MCF 10A (cell line): ENCODE results near the gene HES7. TPM values are rescaled to one million over a fixed set of nuclear protein-coding genes. Genes with fewer than 3 reads are reported as not detected.

ENCODE experiments used
- BruUV-seq: library from RNA; stranded (reverse); fragments of 400-500 nt; replicated peaks from 2 replicates; lab custom pipeline; 2021; lab: Mats Ljungman, UMichigan
- CTCF ChIA-PET: fragments of 300-600 bp; sonication (Branson Sonifier 250); formaldehyde crosslinking; extraction: SDS; loops from one replicate; lab custom pipeline; 2021; ENCODE audit warnings: antibody characterized with exemption, inconsistent platforms; lab: Yijun Ruan, JAX
- POLR2A ChIA-PET: fragments of 300-600, 350-650 bp; sonication (Branson Sonifier 250); formaldehyde crosslinking; extraction: SDS; loops from one replicate; lab custom pipeline; 2020; ENCODE audit warnings: antibody characterized with exemption, inconsistent platforms; lab: Yijun Ruan, JAX
- DNase-seq: peaks from one replicate; pipeline ENCODE4 v3.0.0-alpha.2; 2018; ENCODE audit not compliant: unreplicated experiment
- H3K27ac Mint-ChIP-seq: one replicate; pipeline ENCODE4 v1.8.0; 2022; ENCODE audit warnings: mild to moderate bottlenecking, low read depth, mixed read lengths; ENCODE audit not compliant: unreplicated experiment
- H3K27me3 Mint-ChIP-seq: one replicate; pipeline ENCODE4 v1.8.0; 2022; ENCODE audit warnings: mixed read lengths; ENCODE audit not compliant: insufficient read depth, unreplicated experiment
- H3K36me3 Mint-ChIP-seq: one replicate; pipeline ENCODE4 v1.8.0; 2022; ENCODE audit warnings: mild to moderate bottlenecking, moderate library complexity, mixed read lengths; ENCODE audit not compliant: insufficient read depth, unreplicated experiment
- H3K4me1 Mint-ChIP-seq: one replicate; pipeline ENCODE4 v1.8.0; 2022; ENCODE audit warnings: mixed read lengths; ENCODE audit not compliant: insufficient read depth, unreplicated experiment
- H3K4me3 Mint-ChIP-seq: one replicate; pipeline ENCODE4 v1.8.0; 2022; ENCODE audit warnings: mild to moderate bottlenecking, moderate library complexity, mixed read lengths; ENCODE audit not compliant: unreplicated experiment
- H3K9me3 Mint-ChIP-seq: one replicate; pipeline ENCODE4 v1.8.0; 2022; ENCODE audit warnings: mixed read lengths; ENCODE audit not compliant: unreplicated experiment
- intact Hi-C: fragments of 100-400 bp; cut with micrococcal nuclease; formaldehyde crosslinking; loops from 2 replicates; pipeline ENCODE4 v1.14.1; 2022
- total RNA-seq: library from RNA; stranded (reverse); gene quantifications from 2 replicates; pipeline ENCODE4 v1.2.3, GENCODE V29; 2022
- TF ChIP-seq, protein P1 (sequence below): fragments of 200-600 bp; IDR thresholded peaks from one replicate; pipeline ENCODE4 v1.8.0; 2022; ENCODE audit warnings: antibody characterized with exemption, mild to moderate bottlenecking; ENCODE audit not compliant: unreplicated experiment

Gene HES7
- total RNA-seq, 1 experiment from 2014 or later = 5.9 TPM

DNA sequence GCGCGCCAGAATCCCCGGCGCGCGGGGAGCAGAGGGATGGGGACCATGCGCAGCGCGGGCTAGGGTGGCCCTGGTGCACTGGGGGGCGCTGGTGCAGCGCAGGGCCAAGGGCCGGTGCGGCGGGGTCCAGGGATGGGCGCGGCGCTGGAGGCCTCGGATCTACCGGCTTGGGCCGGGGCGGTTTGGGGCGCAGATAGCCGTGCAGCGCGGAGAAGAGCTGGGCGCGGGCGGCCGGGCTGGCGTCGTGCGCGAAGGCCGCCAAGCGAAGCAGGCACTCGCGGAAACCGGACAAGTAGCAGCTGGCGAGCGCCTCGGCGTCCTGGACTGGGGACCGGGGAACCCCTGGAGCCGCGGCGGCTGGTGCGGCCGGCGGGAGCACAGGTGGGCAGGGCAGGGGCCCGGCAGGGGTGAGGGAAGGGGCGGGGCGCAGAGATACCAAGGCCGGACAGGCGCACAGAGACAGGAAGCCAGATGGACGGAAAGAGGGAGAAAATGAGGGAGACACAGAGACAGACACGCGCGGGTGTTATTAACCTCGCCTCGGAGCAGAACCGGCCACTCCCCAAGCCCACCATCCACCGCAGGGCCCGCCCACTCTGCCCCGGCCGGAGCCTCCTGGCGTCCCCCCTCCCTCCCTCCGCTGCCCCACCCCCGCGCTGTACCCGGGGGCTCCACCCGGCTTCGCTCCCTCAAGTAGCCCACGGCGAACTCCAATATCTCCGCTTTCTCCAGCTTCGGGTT lies 2.1 kb downstream of the HES7 start:
- Mint-ChIP-seq H3K4me1 (peaks cover 53% of the 10 kb centered on the region), H3K27me3 (no peaks in the 10 kb centered on the region), H3K4me3 (peak overlapping the region; percentile 77), H3K36me3 (peaks cover 49% of the 10 kb centered on the region), H3K9me3 (no peaks in the 10 kb centered on the region), H3K27ac (no peak overlapping the region)
- TF ChIP-seq, protein P1, sequence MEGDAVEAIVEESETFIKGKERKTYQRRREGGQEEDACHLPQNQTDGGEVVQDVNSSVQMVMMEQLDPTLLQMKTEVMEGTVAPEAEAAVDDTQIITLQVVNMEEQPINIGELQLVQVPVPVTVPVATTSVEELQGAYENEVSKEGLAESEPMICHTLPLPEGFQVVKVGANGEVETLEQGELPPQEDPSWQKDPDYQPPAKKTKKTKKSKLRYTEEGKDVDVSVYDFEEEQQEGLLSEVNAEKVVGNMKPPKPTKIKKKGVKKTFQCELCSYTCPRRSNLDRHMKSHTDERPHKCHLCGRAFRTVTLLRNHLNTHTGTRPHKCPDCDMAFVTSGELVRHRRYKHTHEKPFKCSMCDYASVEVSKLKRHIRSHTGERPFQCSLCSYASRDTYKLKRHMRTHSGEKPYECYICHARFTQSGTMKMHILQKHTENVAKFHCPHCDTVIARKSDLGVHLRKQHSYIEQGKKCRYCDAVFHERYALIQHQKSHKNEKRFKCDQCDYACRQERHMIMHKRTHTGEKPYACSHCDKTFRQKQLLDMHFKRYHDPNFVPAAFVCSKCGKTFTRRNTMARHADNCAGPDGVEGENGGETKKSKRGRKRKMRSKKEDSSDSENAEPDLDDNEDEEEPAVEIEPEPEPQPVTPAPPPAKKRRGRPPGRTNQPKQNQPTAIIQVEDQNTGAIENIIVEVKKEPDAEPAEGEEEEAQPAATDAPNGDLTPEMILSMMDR = peak; percentile 81
- DNase-seq = peak; percentile 74
- intact Hi-C loops = loop anchor here (1.0 to 5.0 kb wide), 3 partner anchors 36 to 260 kb away; partner anchors contain the start of gene RPL26
- POLR2A ChIA-PET = interaction anchor here (0.6 to 4.0 kb wide), 19 partner anchors 10 to 260 kb away, joined by 3 to 101 read pairs (median 4); partner anchors contain the start of genes BORCS6, CTC1, PER1 and PFAS
- CTCF ChIA-PET = interaction anchor here (0.5 to 1.4 kb wide), 5 partner anchors 9 to 439 kb away, joined by 3 to 5 read pairs (median 3); no protein-coding TSS in a partner anchor
- no TSS peak for BruUV-seq

DNA sequence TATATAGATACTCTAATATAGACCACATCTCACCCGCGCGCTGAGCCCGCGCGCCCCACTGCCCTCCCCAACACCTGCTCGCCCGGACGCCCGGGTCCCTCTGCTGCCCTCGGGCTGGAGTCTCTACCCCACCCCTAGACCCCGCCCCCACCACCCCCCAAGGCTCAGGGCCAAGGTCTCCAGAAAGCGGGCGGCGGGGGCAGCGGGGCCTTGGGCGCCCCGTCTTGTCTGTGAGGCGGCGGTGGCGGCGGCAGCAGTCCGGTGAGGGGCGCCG lies 2.6 kb downstream of the HES7 start:
- Mint-ChIP-seq H3K27me3 (no peaks in the 10 kb centered on the region), H3K9me3 (no peaks in the 10 kb centered on the region), H3K36me3 (peaks cover 48% of the 10 kb centered on the region), H3K4me3 (peak overlapping the region; percentile 77), H3K27ac (peak overlapping the region; percentile 98), H3K4me1 (peaks cover 48% of the 10 kb centered on the region)
- intact Hi-C loops = loop anchor here (1.0 to 5.0 kb wide), 2 partner anchors 179 to 261 kb away; partner anchors contain the start of gene RPL26
- ChIA-PET POLR2A (interaction anchor here (0.6 to 4.0 kb wide), 9 partner anchors 11 to 261 kb away, joined by 3 to 101 read pairs (median 10); partner anchors contain the start of genes BORCS6 and PER1), CTCF (no interaction called here)
- no peak for DNase-seq
- TF ChIP-seq, protein P1 = no peak
- BruUV-seq = no TSS peak

DNA sequence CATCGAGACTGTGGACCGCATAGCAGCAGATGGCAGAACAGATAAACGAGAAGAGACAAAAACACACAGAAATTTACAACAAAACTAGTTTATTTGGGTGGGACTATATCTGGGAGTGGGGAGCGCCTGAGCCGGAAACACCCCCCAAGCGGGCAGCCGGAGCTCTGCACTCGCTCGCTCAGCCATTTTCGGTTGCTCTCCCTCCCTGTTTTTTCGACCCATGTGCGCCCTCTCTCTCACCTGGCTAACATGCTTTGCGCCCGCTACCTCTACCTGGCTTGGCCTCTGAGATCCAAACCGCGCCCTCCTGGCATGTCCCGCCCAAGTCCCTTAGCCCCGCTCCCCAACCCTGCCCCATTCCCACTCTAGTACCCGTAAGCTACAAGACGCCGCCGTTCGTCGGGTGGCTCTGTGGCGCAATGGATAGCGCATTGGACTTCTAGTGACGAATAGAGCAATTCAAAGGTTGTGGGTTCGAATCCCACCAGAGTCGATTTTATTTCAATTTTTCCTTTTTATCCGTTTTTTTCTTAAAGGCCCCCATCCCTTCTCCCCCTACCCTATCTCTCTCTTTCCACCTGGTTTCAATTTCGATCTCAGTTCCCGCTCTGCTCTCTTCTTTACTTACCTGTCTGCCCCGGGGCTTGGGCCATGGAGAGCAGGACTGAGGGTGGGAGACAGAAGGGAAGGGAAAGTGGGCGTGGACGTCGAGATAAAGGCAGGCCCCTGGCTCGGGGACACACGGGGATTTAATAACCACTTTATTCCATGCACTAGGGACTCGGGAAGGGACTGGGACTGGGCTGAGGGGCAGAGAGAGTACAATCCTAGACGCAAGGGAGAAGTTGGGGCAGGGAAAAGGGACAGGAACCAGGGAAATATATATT lies 3.1 kb downstream of the HES7 start:
- no TSS peak for BruUV-seq
- Mint-ChIP-seq H3K36me3 (peaks cover 42% of the 10 kb centered on the region), H3K4me3 (peak overlapping the region; percentile 77), H3K27ac (peak overlapping the region; percentile 98), H3K27me3 (no peaks in the 10 kb centered on the region), H3K4me1 (peaks cover 43% of the 10 kb centered on the region), H3K9me3 (no peaks in the 10 kb centered on the region)
- DNase-seq = peak; percentile 92
- TF ChIP-seq, protein P1 = peak; percentile 36
- ChIA-PET CTCF (interaction anchor here (0.6 to 6.7 kb wide), 8 partner anchors 15 to 83 kb away, joined by 3 to 67 read pairs (median 10); no protein-coding TSS in a partner anchor), POLR2A (interaction anchor here (0.6 to 6.4 kb wide), 27 partner anchors 12 to 434 kb away, joined by 3 to 172 read pairs (median 7); partner anchors contain the start of genes BORCS6, CHD3, CNTROB and CTC1)
- intact Hi-C loops = loop anchor here (1.0 to 5.0 kb wide), 5 partner anchors 67 to 262 kb away; partner anchors contain the start of gene RPL26
